HL-60 (cell line): ENCODE results near the gene SEZ6L2.

Experiments
- DNase-seq, 2 experiments: peaks; one replicate each; pipeline ENCODE4 v3.0.0-alpha.2; 2010 to 2020; ENCODE audit warnings: low read depth in 1 of 2, low spot score in 1 of 2
- H3K27ac ChIP-seq: fragments of 250-450 bp; sonication (Bioruptor Pico); replicated peaks from 2 replicates; pipeline ENCODE4 v1.5.1; 2020; ENCODE audit warnings: mild to moderate bottlenecking, moderate library complexity
- H3K27me3 ChIP-seq: fragments of 250-450 bp; sonication (Bioruptor Pico); 2 replicates; pipeline ENCODE4 v1.5.1; 2021; ENCODE audit warnings: mild to moderate bottlenecking, moderate library complexity; ENCODE audit not compliant: insufficient read depth, poor library complexity, severe bottlenecking
- H3K4me3 ChIP-seq: replicated peaks from 2 replicates; pipeline ENCODE4 v1.5.1; 2011; ENCODE audit warnings: mild to moderate bottlenecking, control low read depth, low read length; ENCODE audit not compliant: insufficient read depth
- GABPA ChIP-seq: IDR thresholded peaks from 2 replicates; pipeline ENCODE4 v1.6.1; 2012; ENCODE audit warnings: low read depth
- POLR2AphosphoS5 ChIP-seq: IDR thresholded peaks from 2 replicates; pipeline ENCODE4 v1.6.1; 2012; ENCODE audit warnings: low read depth
- SPI1 ChIP-seq: IDR thresholded peaks from 2 replicates; pipeline ENCODE4 v1.6.1; 2012; ENCODE audit warnings: low read depth, mild to moderate bottlenecking, borderline replicate concordance
- TF ChIP-seq, protein P1 (sequence below): IDR thresholded peaks from 2 replicates; pipeline ENCODE4 v1.6.1; 2012; ENCODE audit warnings: low read depth; ENCODE audit not compliant: insufficient replicate concordance
- TF ChIP-seq, protein P2 (sequence below): IDR thresholded peaks from one replicate; pipeline ENCODE4 v1.5.1; 2011; ENCODE audit warnings: low read length, control low read depth, inconsistent platforms; ENCODE audit not compliant: insufficient read depth

Gene SEZ6L2

GRCh38 chr16:29897333-29897732, 2.0 kb downstream of the SEZ6L2 start:
- Histone ChIP-seq H3K27me3 (peaks cover 8% of the 10 kb centered on the region), H3K27ac (no peak overlapping the region), H3K4me3 (no peak overlapping the region)
- no peak for DNase-seq
- TF ChIP-seq, protein P1, sequence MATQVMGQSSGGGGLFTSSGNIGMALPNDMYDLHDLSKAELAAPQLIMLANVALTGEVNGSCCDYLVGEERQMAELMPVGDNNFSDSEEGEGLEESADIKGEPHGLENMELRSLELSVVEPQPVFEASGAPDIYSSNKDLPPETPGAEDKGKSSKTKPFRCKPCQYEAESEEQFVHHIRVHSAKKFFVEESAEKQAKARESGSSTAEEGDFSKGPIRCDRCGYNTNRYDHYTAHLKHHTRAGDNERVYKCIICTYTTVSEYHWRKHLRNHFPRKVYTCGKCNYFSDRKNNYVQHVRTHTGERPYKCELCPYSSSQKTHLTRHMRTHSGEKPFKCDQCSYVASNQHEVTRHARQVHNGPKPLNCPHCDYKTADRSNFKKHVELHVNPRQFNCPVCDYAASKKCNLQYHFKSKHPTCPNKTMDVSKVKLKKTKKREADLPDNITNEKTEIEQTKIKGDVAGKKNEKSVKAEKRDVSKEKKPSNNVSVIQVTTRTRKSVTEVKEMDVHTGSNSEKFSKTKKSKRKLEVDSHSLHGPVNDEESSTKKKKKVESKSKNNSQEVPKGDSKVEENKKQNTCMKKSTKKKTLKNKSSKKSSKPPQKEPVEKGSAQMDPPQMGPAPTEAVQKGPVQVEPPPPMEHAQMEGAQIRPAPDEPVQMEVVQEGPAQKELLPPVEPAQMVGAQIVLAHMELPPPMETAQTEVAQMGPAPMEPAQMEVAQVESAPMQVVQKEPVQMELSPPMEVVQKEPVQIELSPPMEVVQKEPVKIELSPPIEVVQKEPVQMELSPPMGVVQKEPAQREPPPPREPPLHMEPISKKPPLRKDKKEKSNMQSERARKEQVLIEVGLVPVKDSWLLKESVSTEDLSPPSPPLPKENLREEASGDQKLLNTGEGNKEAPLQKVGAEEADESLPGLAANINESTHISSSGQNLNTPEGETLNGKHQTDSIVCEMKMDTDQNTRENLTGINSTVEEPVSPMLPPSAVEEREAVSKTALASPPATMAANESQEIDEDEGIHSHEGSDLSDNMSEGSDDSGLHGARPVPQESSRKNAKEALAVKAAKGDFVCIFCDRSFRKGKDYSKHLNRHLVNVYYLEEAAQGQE: no peak
- TF ChIP-seq SPI1 (no peak), GABPA (no peak), POLR2AphosphoS5 (no peak)
- TF ChIP-seq, protein P2, sequence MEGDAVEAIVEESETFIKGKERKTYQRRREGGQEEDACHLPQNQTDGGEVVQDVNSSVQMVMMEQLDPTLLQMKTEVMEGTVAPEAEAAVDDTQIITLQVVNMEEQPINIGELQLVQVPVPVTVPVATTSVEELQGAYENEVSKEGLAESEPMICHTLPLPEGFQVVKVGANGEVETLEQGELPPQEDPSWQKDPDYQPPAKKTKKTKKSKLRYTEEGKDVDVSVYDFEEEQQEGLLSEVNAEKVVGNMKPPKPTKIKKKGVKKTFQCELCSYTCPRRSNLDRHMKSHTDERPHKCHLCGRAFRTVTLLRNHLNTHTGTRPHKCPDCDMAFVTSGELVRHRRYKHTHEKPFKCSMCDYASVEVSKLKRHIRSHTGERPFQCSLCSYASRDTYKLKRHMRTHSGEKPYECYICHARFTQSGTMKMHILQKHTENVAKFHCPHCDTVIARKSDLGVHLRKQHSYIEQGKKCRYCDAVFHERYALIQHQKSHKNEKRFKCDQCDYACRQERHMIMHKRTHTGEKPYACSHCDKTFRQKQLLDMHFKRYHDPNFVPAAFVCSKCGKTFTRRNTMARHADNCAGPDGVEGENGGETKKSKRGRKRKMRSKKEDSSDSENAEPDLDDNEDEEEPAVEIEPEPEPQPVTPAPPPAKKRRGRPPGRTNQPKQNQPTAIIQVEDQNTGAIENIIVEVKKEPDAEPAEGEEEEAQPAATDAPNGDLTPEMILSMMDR: no peak

GRCh38 chr16:29896841-29897240, 2.5 kb downstream of the SEZ6L2 start:
- Histone ChIP-seq H3K4me3 (no peak overlapping the region), H3K27ac (no peak overlapping the region), H3K27me3 (peaks cover 8% of the 10 kb centered on the region)
- TF ChIP-seq, protein P2: no peak
- TF ChIP-seq POLR2AphosphoS5: no peak
- no peak for DNase-seq

GRCh38 chr16:29894352-29894751, 5.0 kb downstream of the SEZ6L2 start:
- H3K27me3 ChIP-seq: peaks cover 8% of the 10 kb centered on the region
- H3K27ac ChIP-seq: no peak overlapping the region
- no peak overlapping the region for H3K4me3 ChIP-seq
- TF ChIP-seq, protein P2: no peak
- TF ChIP-seq, protein P1: no peak
- TF ChIP-seq GABPA (no peak), SPI1 (no peak), POLR2AphosphoS5 (no peak)
- DNase-seq: no peak

- Histone ChIP-seq H3K4me3 (no peak overlapping the region), H3K27me3 (peaks cover 7% of the 10 kb centered on the region), H3K27ac (no peak overlapping the region)
- no peak for DNase-seq
- TF ChIP-seq, protein P1: no peak
- TF ChIP-seq SPI1 (no peak), GABPA (no peak), POLR2AphosphoS5 (no peak)
- TF ChIP-seq, protein P2: no peak
These were observed 5.8 kb downstream of the SEZ6L2 start for GRCh38 chr16:29893553-29893952.
